K562 (cell line): ENCODE data around the gene ARSJ. TPM values are rescaled to one million over a fixed set of nuclear protein-coding genes. Genes with fewer than 3 reads are reported as not detected.

Experiments
- ATAC-seq: fragments of 200-7000 bp; cut with Tn5 transposase; 3 replicates; pipeline ENCODE4 v1.9.1; 2020; ENCODE audit warnings: moderate library complexity
- BruUV-seq: library from RNA; stranded (reverse); fragments of 400-500 nt; replicated peaks from 2 replicates; lab custom pipeline; 2021; lab: Mats Ljungman, UMichigan
- CTCF ChIA-PET: fragments of 300-600 bp; formaldehyde crosslinking; extraction: SDS; loops from one replicate; lab custom pipeline; 2021; ENCODE audit warnings: low intra/inter-chr PET ratio; lab: Yijun Ruan, JAX
- POLR2A ChIA-PET: fragments of 300-600, 350-650 bp; sonication (Branson Sonifier 250); formaldehyde crosslinking; extraction: SDS; loops from one replicate; lab custom pipeline; 2021; ENCODE audit warnings: antibody characterized with exemption, inconsistent platforms; lab: Yijun Ruan, JAX
- DNase-seq, 4 experiments: peaks; one replicate each; pipeline versions ENCODE4 v3.0.0 to v3.0.0-alpha.2; 2011 to 2018; ENCODE audit warnings: low spot score in 3 of 4, mixed read lengths in 3 of 4; ENCODE audit errors: extremely low read depth in 1 of 4
- FAIRE-seq: peaks from 2 replicates; lab custom pipeline; 2011; peaks lifted over from hg19 to GRCh38; lab: Jason Lieb, UNC
- H2AFZ ChIP-seq: 2 replicates; pipeline ENCODE4 v1.6.0; 2011; ENCODE audit warnings: low read depth, low read length, control low read depth, inconsistent platforms
- H3K27ac ChIP-seq: fragments of 200-600 bp; 3 replicates; pipeline ENCODE4 v1.8.0; 2011; ENCODE audit warnings: low read depth, mild to moderate bottlenecking, control low read depth, inconsistent platforms, low read length, moderate library complexity, mixed read lengths; ENCODE audit errors: extremely low read depth
- H3K27me3 ChIP-seq, 2 experiments: fragments of 300-600 bp in 1 of 2; 2 replicates in 1 of 2; 3 replicates in 1 of 2; pipeline versions ENCODE4 v1.6.0 to v1.8.0; 2011; ENCODE audit warnings: inconsistent platforms in 2 of 2, low read length in 2 of 2, mild to moderate bottlenecking in 1 of 2, mixed read lengths in 1 of 2, moderate library complexity in 1 of 2; ENCODE audit not compliant: control insufficient read depth in 2 of 2, insufficient read depth in 2 of 2
- H3K36me3 ChIP-seq: fragments of 300-600 bp; 3 replicates; pipeline ENCODE4 v1.8.0; 2011; ENCODE audit warnings: mild to moderate bottlenecking, low read length, inconsistent platforms; ENCODE audit not compliant: control insufficient read depth, insufficient read depth
- H3K4me1 ChIP-seq, 2 experiments: fragments of 200-600 bp in 1 of 2; replicated peaks in 1 of 2; 2 replicates in 1 of 2; 3 replicates in 1 of 2; pipeline versions ENCODE4 v1.5.1 to v1.8.0; 2011; ENCODE audit warnings: inconsistent platforms in 2 of 2, low read length in 2 of 2, mild to moderate bottlenecking in 1 of 2, mixed read lengths in 1 of 2, moderate library complexity in 1 of 2; ENCODE audit not compliant: control insufficient read depth in 2 of 2, insufficient read depth in 2 of 2
- H3K4me2 ChIP-seq: 2 replicates; pipeline ENCODE4 v1.6.1; 2011; ENCODE audit warnings: low read length, control low read depth, inconsistent platforms, mixed read lengths; ENCODE audit not compliant: insufficient read depth
- H3K4me3 ChIP-seq: fragments of 200-600 bp; sonication (generic), shearing (Covaris generic); 2 replicates; pipeline ENCODE4 v1.5.1; 2016; ENCODE audit warnings: control low read depth, inconsistent platforms
- H3K79me2 ChIP-seq: fragments of 200-600 bp; 3 replicates; pipeline ENCODE4 v1.8.0; 2011; ENCODE audit warnings: low read length, inconsistent platforms; ENCODE audit not compliant: control insufficient read depth, insufficient read depth
- H3K9ac ChIP-seq, 2 experiments: 2 replicates each; pipeline versions ENCODE4 v1.6.0 to v1.6.1; 2011; ENCODE audit warnings: low read depth in 2 of 2, low read length in 2 of 2, control low read depth in 1 of 2, inconsistent platforms in 1 of 2, mild to moderate bottlenecking in 1 of 2, mixed read lengths in 1 of 2; ENCODE audit not compliant: insufficient read depth in 1 of 2
- H3K9me1 ChIP-seq: one replicate; pipeline ENCODE4 v1.6.0; 2011; ENCODE audit warnings: inconsistent platforms, mild to moderate bottlenecking, low read length, moderate library complexity; ENCODE audit not compliant: control insufficient read depth, insufficient read depth
- H3K9me3 ChIP-seq: replicated peaks from 2 replicates; pipeline ENCODE4 v1.5.1; 2011; ENCODE audit warnings: low read depth, low read length, inconsistent platforms; ENCODE audit not compliant: control insufficient read depth, insufficient read depth
- H4K20me1 ChIP-seq: replicated peaks from 2 replicates; pipeline ENCODE4 v1.6.1; 2011; ENCODE audit warnings: low read length, inconsistent platforms, mixed read lengths; ENCODE audit not compliant: control insufficient read depth, insufficient read depth
- FOXP1 ChIP-seq: sonication (generic); formaldehyde crosslinking; IDR thresholded peaks from 2 replicates; pipeline ENCODE4 v1.8.0; 2022; ENCODE audit warnings: mild to moderate bottlenecking, missing genetic modification reagents
- GABPA ChIP-seq: fragments of 200-800 bp; sonication (Bioruptor generic); conservative IDR thresholded peaks from 2 replicates; pipeline ENCODE4 v1.6.1; 2016; ENCODE audit warnings: low read depth, missing genetic modification characterization, missing compliant biosample characterization
- HDAC8 ChIP-seq: fragments of 450-650 bp; IDR thresholded peaks from 2 replicates; pipeline ENCODE4 v1.6.1; 2016; ENCODE audit warnings: mild to moderate bottlenecking, missing genetic modification characterization, moderate library complexity, missing compliant biosample characterization
- JUN ChIP-seq, 2 experiments: sonication (generic) in 1 of 2; formaldehyde crosslinking in 1 of 2; IDR thresholded peaks; 2 replicates each; pipeline versions ENCODE4 v1.6.1 to v1.8.0; 2012 to 2022; ENCODE audit warnings: borderline replicate concordance in 2 of 2, mild to moderate bottlenecking in 2 of 2, improper control_type of control experiment in 1 of 2, low read depth in 1 of 2, low read length in 1 of 2, missing genetic modification reagents in 1 of 2
- MCM3 ChIP-seq: fragments of 450-650 bp; IDR thresholded peaks from 2 replicates; pipeline ENCODE4 v1.6.1; 2016
- NCOA2 ChIP-seq, 2 experiments: fragments of 450-650 bp; IDR thresholded peaks; 2 replicates each; pipeline ENCODE4 v1.6.1; 2018; ENCODE audit warnings: mild to moderate bottlenecking in 2 of 2, moderate library complexity in 1 of 2; ENCODE audit not compliant: partially characterized antibody in 2 of 2
- PURB ChIP-seq: sonication (generic); formaldehyde crosslinking; IDR thresholded peaks from 2 replicates; pipeline ENCODE4 v1.9.0; 2021; ENCODE audit warnings: low read depth, mild to moderate bottlenecking, missing genetic modification reagents
- TCF3 ChIP-seq: sonication (generic); formaldehyde crosslinking; IDR thresholded peaks from 2 replicates; pipeline ENCODE4 v1.4.0; 2020; ENCODE audit warnings: mild to moderate bottlenecking, missing genetic modification reagents
- ZNF717 ChIP-seq: fragments of 250-450 bp; sonication (Bioruptor Pico); IDR thresholded peaks from 2 replicates; pipeline ENCODE4 v1.5.0; 2021
- WGBS: fragments of 100-300 bp; shearing (Covaris generic); methylation state at CpG from one replicate; pipeline ENCODE4 v1.1.6; 2016; ENCODE audit warnings: low coverage, mixed read lengths; ENCODE audit not compliant: insufficient coverage; ENCODE audit errors: missing lambda C conversion rate; 5-methylcytosine and 5-hydroxymethylcytosine counted together
- in situ Hi-C: fragments of 300-500 bp; cut with MboI; formaldehyde crosslinking; loops from 4 replicates; pipeline ENCODE4 v1.15.0; 2018; ENCODE audit warnings: inconsistent platforms, mixed read lengths
- intact Hi-C: fragments of 100-400 bp; cut with micrococcal nuclease; formaldehyde crosslinking; loops from 2 replicates; pipeline ENCODE4 v1.14.2; 2022
- polyA plus RNA-seq, 8 experiments: library from polyadenylated mRNA; depleted of rRNA in 4 of 8; stranded (reverse) in 5 of 8; unstranded in 3 of 8; fragments of >200 nt; fragmentation: Nextera tagmentation in 2 of 8; fragmentation: Illumina TruSeq in 1 of 8; extraction: Ambion mirVana in 2 of 8; extraction: Trizol in 1 of 8; gene quantifications; 2 replicates each; pipeline versions ENCODE4 v1.2.1 to v1.2.3, GENCODE V29; 2011 to 2014; ENCODE audit warnings: inconsistent platforms in 1 of 8, missing spikeins in 1 of 8
- total RNA-seq, 7 experiments: library from RNA; depleted of rRNA in 6 of 7; stranded (reverse); fragments of >200 nt in 6 of 7; fragmentation: Illumina TruSeq in 2 of 7; extraction: Trizol in 2 of 7; gene quantifications; 2 replicates each; pipeline versions ENCODE4 v1.2.1 to v1.2.3, GENCODE V29; 2011 to 2021; ENCODE audit warnings: low replicate concordance in 1 of 7
- TF ChIP-seq, protein P1 (sequence below), 3 experiments: fragments of 200-800 bp in 1 of 3; fragments of 250-450 bp in 1 of 3; fragments of 450-650 bp in 1 of 3; sonication (Bioruptor Pico) in 1 of 3; sonication (Bioruptor generic) in 1 of 3; formaldehyde crosslinking in 1 of 3; IDR thresholded peaks; 2 replicates each; pipeline versions ENCODE4 v1.6.1 to v1.8.0; 2016 to 2022; ENCODE audit warnings: mild to moderate bottlenecking in 2 of 3, missing genetic modification characterization in 2 of 3, missing compliant biosample characterization in 1 of 3, moderate library complexity in 1 of 3

ARSJ gene
- total and polyA plus RNA-seq, 9 of the 15 experiments (the other 6 are each of a cell fraction or from before 2014, with no cell fraction given): not detected

DNA sequence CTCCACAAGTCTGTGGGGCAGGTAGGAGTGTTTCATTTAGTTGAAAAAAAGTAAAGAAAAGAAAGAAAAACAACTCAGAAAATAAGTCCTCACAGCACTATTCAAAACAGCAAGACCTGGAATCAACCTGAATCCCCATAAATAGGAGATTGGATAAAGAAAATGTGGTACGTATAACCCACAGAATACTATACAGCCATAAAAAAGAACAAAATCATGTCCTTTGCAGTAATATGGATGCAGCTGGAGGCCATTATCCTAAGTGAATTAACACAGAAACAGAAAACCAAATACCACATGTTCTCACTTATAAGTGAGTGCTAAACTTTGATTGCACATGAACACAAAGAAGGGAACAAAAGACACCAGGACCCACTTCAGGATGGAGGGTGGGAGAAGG, 71.9 kb downstream of the ARSJ start:
- H3K4me1 ChIP-seq: no peaks in the 10 kb centered on the region
- no peak overlapping the region for H2AFZ ChIP-seq
- no peaks in the 10 kb centered on the region for H4K20me1 ChIP-seq
- no peaks in the 10 kb centered on the region for H3K9me1 ChIP-seq
- ChIA-PET POLR2A (no interaction called here), CTCF (no interaction called here)
- H3K27me3 ChIP-seq: no peaks in the 10 kb centered on the region
- no peaks in the 10 kb centered on the region; the same call in 2 of the 3 replicates for H3K36me3 ChIP-seq
- no peaks in the 10 kb centered on the region for H3K9me3 ChIP-seq
- WGBS: 11% methylated on average over 1 of the region's 1 CpG
- no TSS peak for BruUV-seq
- H3K27ac ChIP-seq: no peak overlapping the region
- ATAC-seq: no peak
- in situ Hi-C loops: no loop called here
- no peak overlapping the region for H3K4me3 ChIP-seq
- H3K79me2 ChIP-seq: no peaks in the 10 kb centered on the region
- intact Hi-C loops: no loop called here
- TF ChIP-seq FOXP1 (CRISPR knock-in tag) (no peak), TCF3 (CRISPR knock-in tag) (no peak), MCM3 (no peak), PURB (CRISPR knock-in tag) (no peak), JUN (IDR thresholded peaks at IDR 0.05; ENCODE audit: borderline replicate concordance, low read depth, low read length) (no peak), JUN (CRISPR knock-in tag; IDR thresholded peaks at IDR 0.05; ENCODE audit: borderline replicate concordance) (no peak), HDAC8 (no peak), NCOA2 (IDR thresholded peaks at IDR 0.05; ENCODE audit: partially characterized antibody in 2 of 2) (no peak), ZNF717 (CRISPR knock-in tag) (no peak), GABPA (tag) (no peak)
- TF ChIP-seq, protein P1, sequence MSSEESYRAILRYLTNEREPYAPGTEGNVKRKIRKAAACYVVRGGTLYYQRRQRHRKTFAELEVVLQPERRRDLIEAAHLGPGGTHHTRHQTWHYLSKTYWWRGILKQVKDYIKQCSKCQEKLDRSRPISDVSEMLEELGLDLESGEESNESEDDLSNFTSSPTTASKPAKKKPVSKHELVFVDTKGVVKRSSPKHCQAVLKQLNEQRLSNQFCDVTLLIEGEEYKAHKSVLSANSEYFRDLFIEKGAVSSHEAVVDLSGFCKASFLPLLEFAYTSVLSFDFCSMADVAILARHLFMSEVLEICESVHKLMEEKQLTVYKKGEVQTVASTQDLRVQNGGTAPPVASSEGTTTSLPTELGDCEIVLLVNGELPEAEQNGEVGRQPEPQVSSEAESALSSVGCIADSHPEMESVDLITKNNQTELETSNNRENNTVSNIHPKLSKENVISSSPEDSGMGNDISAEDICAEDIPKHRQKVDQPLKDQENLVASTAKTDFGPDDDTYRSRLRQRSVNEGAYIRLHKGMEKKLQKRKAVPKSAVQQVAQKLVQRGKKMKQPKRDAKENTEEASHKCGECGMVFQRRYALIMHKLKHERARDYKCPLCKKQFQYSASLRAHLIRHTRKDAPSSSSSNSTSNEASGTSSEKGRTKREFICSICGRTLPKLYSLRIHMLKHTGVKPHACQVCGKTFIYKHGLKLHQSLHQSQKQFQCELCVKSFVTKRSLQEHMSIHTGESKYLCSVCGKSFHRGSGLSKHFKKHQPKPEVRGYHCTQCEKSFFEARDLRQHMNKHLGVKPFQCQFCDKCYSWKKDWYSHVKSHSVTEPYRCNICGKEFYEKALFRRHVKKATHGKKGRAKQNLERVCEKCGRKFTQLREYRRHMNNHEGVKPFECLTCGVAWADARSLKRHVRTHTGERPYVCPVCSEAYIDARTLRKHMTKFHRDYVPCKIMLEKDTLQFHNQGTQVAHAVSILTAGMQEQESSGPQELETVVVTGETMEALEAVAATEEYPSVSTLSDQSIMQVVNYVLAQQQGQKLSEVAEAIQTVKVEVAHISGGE (CRISPR knock-in tag; IDR thresholded peaks at IDR 0.05): no peak
- FAIRE-seq: no peak
- no peak overlapping the region for H3K9ac ChIP-seq
- no peak for DNase-seq
- H3K4me2 ChIP-seq: no peak overlapping the region
